HepG2 (cell line): Measurements from ENCODE around the gene IKZF4. TPM values are rescaled to one million over a fixed set of nuclear protein-coding genes. Genes with fewer than 3 reads are reported as not detected.
A peak's percentile ranks its signal among the peaks of the same experiment; 100 is the strongest.

Source experiments
- FUBP1 ChIP-seq: sonication (generic); formaldehyde crosslinking; IDR thresholded peaks from 2 replicates; pipeline ENCODE4 v1.5.1; 2020; ENCODE audit warnings: missing genetic modification reagents, mild to moderate bottlenecking, borderline replicate concordance
- GMEB2 ChIP-seq: IDR thresholded peaks from 2 replicates; pipeline ENCODE4 v1.6.1; 2016; ENCODE audit warnings: missing biosample characterization, missing genetic modification reagents, low read depth
- GPBP1L1 ChIP-seq: sonication (generic); formaldehyde crosslinking; IDR thresholded peaks from 2 replicates; pipeline ENCODE4 v1.5.0; 2020; ENCODE audit warnings: mild to moderate bottlenecking, missing genetic modification reagents
- HOMEZ ChIP-seq: IDR thresholded peaks from 2 replicates; pipeline ENCODE4 v1.6.1; 2016; ENCODE audit warnings: low read depth
- MAFG ChIP-seq: sonication (generic); formaldehyde crosslinking; IDR thresholded peaks from 2 replicates; pipeline ENCODE4 v1.5.1; 2020; ENCODE audit warnings: mild to moderate bottlenecking, missing genetic modification reagents
- PBX3 ChIP-seq: sonication (generic); formaldehyde crosslinking; IDR thresholded peaks from 2 replicates; pipeline ENCODE4 v1.8.1; 2023; ENCODE audit warnings: missing genetic modification reagents, inconsistent platforms, borderline replicate concordance
- SNAPC2 ChIP-seq: sonication (generic); formaldehyde crosslinking; IDR thresholded peaks from 2 replicates; pipeline ENCODE4 v1.8.1; 2022; ENCODE audit warnings: mild to moderate bottlenecking, missing genetic modification reagents
- TEAD3 ChIP-seq: optimal IDR thresholded peaks from 2 replicates; pipeline ENCODE3; 2016; ENCODE audit warnings: borderline replicate concordance
- ZNF136 ChIP-seq: sonication (generic); formaldehyde crosslinking; IDR thresholded peaks from 2 replicates; pipeline ENCODE4 v1.8.1; 2022; ENCODE audit warnings: low read depth, mild to moderate bottlenecking, moderate library complexity, missing genetic modification reagents
- ZNF180 ChIP-seq: sonication (generic); formaldehyde crosslinking; IDR thresholded peaks from 2 replicates; pipeline ENCODE4 v1.4.0; 2020; ENCODE audit warnings: low read depth, missing genetic modification reagents, borderline replicate concordance
- ZNF451 ChIP-seq: sonication (generic); formaldehyde crosslinking; IDR thresholded peaks from 2 replicates; pipeline ENCODE4 v1.5.0; 2020; ENCODE audit warnings: mild to moderate bottlenecking, missing genetic modification reagents
- ZNF609 ChIP-seq: sonication (generic); formaldehyde crosslinking; IDR thresholded peaks from 2 replicates; pipeline ENCODE4 v1.4.0; 2020; ENCODE audit warnings: mild to moderate bottlenecking, missing genetic modification reagents, borderline replicate concordance
- ZNF790 ChIP-seq: sonication (generic); formaldehyde crosslinking; IDR thresholded peaks from 2 replicates; pipeline ENCODE4 v1.8.0; 2022; ENCODE audit warnings: missing genetic modification reagents, mild to moderate bottlenecking, borderline replicate concordance
- polyA plus RNA-seq, 8 experiments: library from polyadenylated mRNA; depleted of rRNA in 3 of 8; stranded (reverse) in 7 of 8; unstranded in 1 of 8; fragments of >200 nt; fragmentation: Illumina TruSeq in 4 of 8; extraction: Trizol in 4 of 8; gene quantifications; 2 replicates each; pipeline versions ENCODE4 v1.2.1 to v1.2.3, GENCODE V29; 2011 to 2016; ENCODE audit warnings: low read depth in 4 of 8, missing spikeins in 1 of 8, mixed read lengths in 1 of 8; ENCODE audit not compliant: insufficient read depth in 1 of 8
- total RNA-seq, 5 experiments: library from RNA; depleted of rRNA; stranded (reverse); fragments of >200 nt; fragmentation: Illumina TruSeq; extraction: Trizol; gene quantifications; 2 replicates each; pipeline ENCODE4 v1.2.3, GENCODE V29; 2016; ENCODE audit warnings: low read depth in 1 of 5

The IKZF4 gene
- total and polyA plus RNA-seq, 2 of the 13 experiments (the other 11 are each of a cell fraction or from before 2014, with no cell fraction given), result 0.58 to 2.2 TPM

GRCh38 chr12:56079723-56080555, 59.1 kb downstream of the IKZF4 start, which contains the start of gene ERBB3 (continued):
- TF ChIP-seq GPBP1L1 (no peak), GMEB2 (CRISPR knock-in tag) (no peak), PBX3 (no peak), ZNF790 (CRISPR knock-in tag) (no peak; the same call in 1 of the 2 replicates), SNAPC2 (CRISPR knock-in tag) (peak; percentile 73; the same call in 1 of the 2 replicates), ZNF136 (CRISPR knock-in tag) (no peak), TEAD3 (peak; percentile 65), ZNF451 (CRISPR knock-in tag) (peak; percentile 56; the same call in 1 of the 2 replicates), FUBP1 (CRISPR knock-in tag) (no peak), ZNF609 (CRISPR knock-in tag) (peak; percentile 66; the same call in 1 of the 2 replicates), HOMEZ (no peak), MAFG (CRISPR knock-in tag) (0 out of 2 replicates have a peak, but pooled peaks have one; percentile 30), ZNF180 (no peak)
